Measurements from ENCODE around the gene FAM171A1. TPM values are rescaled to one million over a fixed set of nuclear protein-coding genes. Genes with fewer than 3 reads are reported as not detected.

FAM171A1 gene
- total and polyA plus RNA-seq, 2 of the 13 experiments (the other 11 are each of a cell fraction or from before 2014, with no cell fraction given) = 21.5 to 34.7 TPM

- TF ChIP-seq ZNF878 (CRISPR knock-in tag; IDR thresholded peaks at IDR 0.05) = no peak
- TF ChIP-seq YEATS2 (CRISPR knock-in tag; IDR thresholded peaks at IDR 0.05; ENCODE audit: borderline replicate concordance) = no peak
- peak; percentile 53 for TF ChIP-seq AGO2 (optimal IDR thresholded peaks at IDR 0.05; ENCODE audit: low read depth, low read length)
- TF ChIP-seq GATAD2A (CRISPR knock-in tag; IDR thresholded peaks at IDR 0.05) = peak; percentile 26; the same call in 1 of the 2 replicates
- TF ChIP-seq EED (CRISPR knock-in tag; IDR thresholded peaks at IDR 0.05) = no peak
- TF ChIP-seq NFKBIZ (CRISPR knock-in tag; IDR thresholded peaks at IDR 0.05) = 0 out of 2 replicates have a peak, but pooled peaks have one; percentile 10
- TF ChIP-seq KMT2B (CRISPR knock-in tag; IDR thresholded peaks at IDR 0.05) = no peak; the same call in 1 of the 2 replicates
- TF ChIP-seq DMAP1 (CRISPR knock-in tag; IDR thresholded peaks at IDR 0.05) = no peak; the same call in 1 of the 2 replicates
- no peak for TF ChIP-seq ZNF101 (CRISPR knock-in tag; IDR thresholded peaks at IDR 0.05; ENCODE audit: borderline replicate concordance, low read depth)
- TF ChIP-seq HNRNPLL (IDR thresholded peaks at IDR 0.05; ENCODE audit: low read depth, low read length, poor library complexity, severe bottlenecking) = peak; percentile 91
- no peak for TF ChIP-seq ATF4 (CRISPR knock-in tag; IDR thresholded peaks at IDR 0.05)
- TF ChIP-seq BCL6 (CRISPR knock-in tag; IDR thresholded peaks at IDR 0.05) = no peak
- TF ChIP-seq SPEN (CRISPR knock-in tag; IDR thresholded peaks at IDR 0.05; ENCODE audit: low read depth) = 0 out of 2 replicates have a peak, but pooled peaks have one; percentile 13
- TF ChIP-seq POLR2AphosphoS2 (IDR thresholded peaks at IDR 0.05; ENCODE audit: low read depth, low read length) = no peak
- no peak for TF ChIP-seq STAT6 (CRISPR knock-in tag; IDR thresholded peaks at IDR 0.05; ENCODE audit: borderline replicate concordance)
- no peak for TF ChIP-seq HIVEP1 (CRISPR knock-in tag; IDR thresholded peaks at IDR 0.05)
- TF ChIP-seq NFE2 (CRISPR knock-in tag; IDR thresholded peaks at IDR 0.05) = no peak
- peak; percentile 75; the same call in 1 of the 2 replicates for TF ChIP-seq HBP1 (CRISPR knock-in tag; IDR thresholded peaks at IDR 0.05; ENCODE audit: low read depth)
- TF ChIP-seq ZNF563 (CRISPR knock-in tag; IDR thresholded peaks at IDR 0.05) = no peak
- no peak for TF ChIP-seq CEBPB (IDR thresholded peaks at IDR 0.05; ENCODE audit: borderline replicate concordance, low read depth, low read length)
- TF ChIP-seq ELF4 (CRISPR knock-in tag; IDR thresholded peaks at IDR 0.05; ENCODE audit: borderline replicate concordance) = no peak
- no peak for TF ChIP-seq ZNF883 (CRISPR knock-in tag; IDR thresholded peaks at IDR 0.05; ENCODE audit: not compliant biosample characterization)
- TF ChIP-seq ZMAT5 (CRISPR knock-in tag; IDR thresholded peaks at IDR 0.05; ENCODE audit: borderline replicate concordance, low read depth) = no peak
- TF ChIP-seq TMF1 (CRISPR knock-in tag; IDR thresholded peaks at IDR 0.05; ENCODE audit: low read depth) = no peak
- no peak for TF ChIP-seq ZNF235 (CRISPR knock-in tag; IDR thresholded peaks at IDR 0.05; ENCODE audit: borderline replicate concordance)
Observed at GRCh38 chr10:15167411-15168290, 203.4 kb downstream of the FAM171A1 start (continued).
